HG02884 (cell line): ENCODE data around the gene ITPKB.

Source experiments
- ATAC-seq: cut with Tn5 transposase; IDR thresholded peaks from one replicate; pipeline ENCODE4 v1.9.1; 2021; ENCODE audit warnings: mild to moderate bottlenecking, moderate library complexity; ENCODE audit not compliant: unreplicated experiment

ITPKB gene

DNA sequence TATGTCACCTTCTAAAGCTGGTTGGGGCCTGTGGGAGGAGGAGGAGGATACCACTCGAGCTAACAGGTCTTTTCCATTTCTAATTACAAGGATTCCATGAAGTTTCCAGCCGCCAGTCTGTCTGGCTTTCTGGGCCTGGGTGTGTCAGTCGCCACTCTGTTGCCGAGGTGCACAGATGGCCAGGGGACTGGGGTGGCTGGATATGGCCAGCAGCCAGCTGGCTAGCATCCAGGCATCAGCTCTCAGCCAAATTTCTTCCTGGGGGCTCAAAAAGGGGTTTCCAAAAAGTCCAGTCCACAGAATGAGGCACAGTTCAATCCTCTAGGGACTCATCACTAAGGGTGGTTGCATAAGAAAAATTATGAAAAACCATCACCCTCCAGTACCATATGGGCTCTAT lies 32.4 kb downstream of the ITPKB start:
- no peak for ATAC-seq

GRCh38 chr1:226704169-226704937 lies 34.7 kb downstream of the ITPKB start:
- no peak for ATAC-seq

- peak; percentile 68 for ATAC-seq
Observed at GRCh38 chr1:226702957-226703831, 35.9 kb downstream of the ITPKB start.

- no peak for ATAC-seq
Observed at GRCh38 chr1:226702318-226702956, 36.6 kb downstream of the ITPKB start.

DNA sequence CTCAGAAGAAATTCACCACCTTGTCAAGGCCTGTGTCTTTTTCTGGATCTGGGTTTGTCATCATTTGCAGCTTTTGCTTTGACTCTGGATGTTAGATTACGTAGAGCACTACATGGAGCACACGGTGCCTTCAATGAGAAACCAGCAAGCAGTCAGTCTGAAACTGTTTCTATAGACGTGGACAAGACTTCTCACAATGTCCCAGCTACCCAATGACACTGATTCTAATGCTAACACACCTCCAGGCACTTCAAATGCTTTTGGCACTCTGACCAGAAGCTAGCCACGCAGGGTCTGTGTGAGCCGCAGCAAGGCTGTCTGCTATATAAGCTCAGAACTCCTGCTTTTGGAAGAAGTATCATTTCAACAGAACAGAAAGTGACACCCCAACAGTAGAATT lies 38.2 kb downstream of the ITPKB start:
- no peak for ATAC-seq

DNA sequence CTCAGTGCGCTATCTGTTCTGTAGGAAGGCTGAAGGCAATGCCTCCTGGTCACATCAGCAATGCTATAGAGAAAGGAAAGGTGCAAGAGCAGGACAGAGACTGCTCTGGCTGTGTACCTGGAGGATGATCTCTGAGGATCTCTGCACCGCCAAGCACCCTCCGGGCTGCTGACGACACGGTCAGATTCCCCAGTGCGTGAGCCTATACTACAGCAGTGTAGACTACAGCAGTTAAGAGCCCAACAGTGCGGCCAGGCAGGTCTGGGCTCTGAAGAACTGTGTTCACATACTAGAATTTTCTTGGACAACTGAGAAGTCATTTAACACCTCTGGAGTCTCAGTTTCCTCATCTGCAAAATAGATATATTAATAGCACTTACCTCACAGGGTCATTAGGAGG lies 39.9 kb downstream of the ITPKB start:
- no peak for ATAC-seq

- no peak for ATAC-seq
Observed at GRCh38 chr1:226698659-226699058, 40.4 kb downstream of the ITPKB start.

DNA sequence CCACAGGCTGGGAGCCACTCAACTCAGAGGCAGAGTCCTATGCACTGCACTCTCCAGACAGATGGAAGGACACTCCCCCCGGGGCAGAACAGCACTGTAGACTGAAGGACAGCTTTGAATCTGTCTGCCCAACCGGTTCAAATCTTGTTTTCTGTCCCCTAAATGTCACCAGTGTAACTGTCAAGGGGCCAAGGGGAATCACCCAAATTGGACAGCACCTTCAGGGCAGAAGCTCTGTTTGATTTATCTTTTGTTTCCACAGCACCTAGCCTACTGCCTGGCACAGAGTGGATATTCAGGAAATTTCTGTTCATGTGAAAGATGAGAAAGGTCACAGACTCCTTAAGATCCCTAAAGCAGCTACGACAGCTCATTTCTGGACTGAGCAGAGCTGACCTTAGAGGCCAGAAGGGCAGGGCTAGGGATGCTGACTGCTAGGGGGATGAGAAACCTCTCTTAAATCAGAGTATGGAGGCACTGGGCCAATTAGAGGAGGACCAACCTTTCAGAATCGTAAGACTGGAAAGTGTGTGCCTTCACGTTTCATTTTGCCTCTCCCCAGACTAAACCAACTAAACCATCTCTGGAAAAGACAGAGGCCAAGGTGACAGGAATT lies 41.0 kb downstream of the ITPKB start:
- peak; percentile 12 for ATAC-seq

GRCh38 chr1:226697151-226697928 lies 41.7 kb downstream of the ITPKB start:
- ATAC-seq = peak; percentile 71

DNA sequence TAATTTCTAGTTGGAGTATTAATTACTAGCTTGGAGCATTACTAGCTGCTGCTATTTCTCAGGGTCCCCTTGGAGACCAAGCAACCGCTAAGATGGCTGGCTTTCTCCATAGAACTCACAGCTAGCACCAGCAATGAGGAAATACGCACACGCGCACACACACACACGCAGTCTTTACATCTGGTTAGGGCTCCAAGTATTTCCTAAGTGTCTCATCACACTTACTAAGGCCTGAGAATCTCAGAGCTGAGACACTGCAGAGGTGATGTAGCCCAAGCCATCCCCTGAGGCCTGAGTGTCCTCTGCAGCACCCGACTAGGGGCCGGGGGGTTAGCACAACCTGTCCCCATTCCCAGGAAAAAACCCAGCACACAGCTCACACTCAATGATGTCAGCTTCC lies 42.5 kb downstream of the ITPKB start:
- ATAC-seq = no peak

DNA sequence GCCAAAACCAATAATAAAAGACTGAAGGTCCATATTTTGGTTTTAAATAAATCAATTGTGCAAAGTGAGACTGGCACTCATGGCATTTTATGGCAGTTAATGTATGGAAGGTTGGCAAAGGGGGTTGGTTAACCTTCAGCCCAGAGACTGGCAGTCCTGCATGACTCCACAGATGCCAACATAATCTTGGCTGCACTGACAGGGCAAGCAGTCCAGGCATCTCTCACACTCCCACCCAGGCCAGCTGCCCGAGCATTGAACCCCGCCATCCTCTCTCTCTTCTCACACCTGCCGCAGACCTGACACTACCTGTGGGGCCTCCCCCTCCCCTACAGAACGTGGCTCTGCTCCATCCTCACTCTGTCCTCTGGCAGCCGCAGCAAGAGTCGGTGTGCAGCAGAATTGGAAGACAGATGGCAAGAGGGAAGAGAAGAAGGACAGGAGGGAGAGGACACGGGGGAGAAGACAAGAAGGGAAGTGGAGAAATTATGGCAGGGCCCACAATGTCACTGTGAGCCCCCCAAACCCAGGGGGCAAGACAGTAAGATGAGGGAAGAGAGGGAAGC lies 43.7 kb downstream of the ITPKB start:
- ATAC-seq = no peak

DNA sequence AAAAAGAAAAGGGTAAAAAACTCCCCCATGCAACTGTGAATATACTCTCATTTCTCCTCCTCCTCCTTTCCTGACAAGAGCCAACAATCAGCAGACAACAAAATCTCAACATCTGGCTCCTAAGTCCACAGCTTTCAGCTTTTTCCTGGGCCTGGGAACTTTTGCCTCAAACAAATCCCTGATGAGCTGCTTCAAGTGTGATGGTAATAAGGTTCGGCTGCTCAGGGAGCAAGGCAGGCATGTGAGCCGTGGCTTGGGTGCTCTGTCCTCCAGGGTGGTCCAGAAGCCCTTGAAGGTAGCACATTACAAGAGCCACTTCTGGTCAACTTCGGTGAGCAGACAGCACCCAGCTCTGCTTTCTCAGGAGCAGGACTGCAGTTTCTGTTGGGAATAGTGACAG lies 46.3 kb downstream of the ITPKB start:
- ATAC-seq = no peak

- ATAC-seq = no peak
Observed at GRCh38 chr1:226692051-226692792, 46.9 kb downstream of the ITPKB start.

GRCh38 chr1:226691247-226691646 lies 47.8 kb downstream of the ITPKB start:
- ATAC-seq = peak; percentile 67

DNA sequence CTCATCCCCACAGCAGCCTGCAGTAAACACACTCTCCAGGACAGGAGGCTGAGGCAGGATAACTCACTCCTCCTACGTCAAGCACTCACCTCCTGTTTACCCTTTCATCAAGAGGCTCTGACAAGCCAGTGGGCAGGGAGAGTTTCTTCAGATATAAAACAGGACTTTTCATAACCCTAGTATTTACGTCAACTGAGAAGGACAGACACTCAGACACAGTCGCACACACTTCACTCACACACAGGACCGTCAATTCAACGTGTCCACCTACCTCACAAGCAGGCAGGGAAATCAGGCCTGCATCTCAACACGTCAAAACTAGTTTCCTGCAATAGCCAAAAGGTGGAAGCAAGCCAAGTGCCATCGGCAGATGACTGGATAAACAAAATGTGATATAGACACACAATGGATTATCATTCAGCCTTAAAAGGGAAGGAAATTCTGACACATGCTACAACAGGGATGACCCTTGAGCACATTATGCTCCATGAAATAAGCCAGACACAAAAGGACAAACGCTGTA lies 48.6 kb downstream of the ITPKB start:
- ATAC-seq = no peak

DNA sequence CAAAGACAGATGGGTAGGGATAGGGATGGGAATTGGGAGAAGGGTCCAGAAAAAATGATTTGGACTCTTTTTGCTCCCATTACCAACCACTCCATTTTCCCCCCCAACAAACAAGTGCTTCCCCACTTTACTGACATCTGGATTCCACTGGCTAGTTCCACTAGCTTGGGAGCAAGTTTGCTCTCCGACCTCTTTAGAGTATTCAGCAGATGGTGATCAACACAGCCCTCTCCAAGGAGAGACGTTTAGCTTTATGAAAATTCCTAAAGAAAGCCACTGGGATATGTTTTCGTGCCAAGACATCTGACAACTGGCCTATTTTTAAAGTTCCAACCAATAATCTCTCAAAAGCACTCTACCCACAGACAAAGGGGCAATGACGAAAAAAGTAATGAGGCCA lies 50.3 kb downstream of the ITPKB start:
- no peak for ATAC-seq

GRCh38 chr1:226688056-226688748 lies 50.9 kb downstream of the ITPKB start:
- no peak for ATAC-seq

GRCh38 chr1:226687426-226687825 lies 51.7 kb downstream of the ITPKB start:
- ATAC-seq = no peak
